ENCODE measurements around the gene ZNF584. TPM values are rescaled to one million over a fixed set of nuclear protein-coding genes. Genes with fewer than 3 reads are reported as not detected.

The ZNF584 gene
- polyA plus RNA-seq, 4 donors, result 1.8 to 7.6 (median 6.0) TPM

GRCh38 chr19:58381460-58382212 lies 26.8 kb upstream of the ZNF584 start:
- H3K9me3 ChIP-seq (ENCODE audit: control insufficient read depth in 2 of 2, insufficient read depth in 1 of 2, low read depth in 1 of 2, low read length in 1 of 2), result no peaks in the 10 kb centered on the region
- H3K27ac ChIP-seq (ENCODE audit: low read depth in 1 of 3, low read length in 2 of 3), result peak overlapping the region; percentile 36 to 88 (median 65)
- H3K4me1 ChIP-seq (ENCODE audit: control insufficient read depth in 3 of 3, insufficient read depth in 2 of 3, low read depth in 1 of 3, low read length in 2 of 3), result peaks cover 0 to 34% (median 4%) of the 10 kb centered on the region in 3 donors
- peak overlapping the region; percentile 31 to 64 (median 58) for H3K4me3 ChIP-seq (ENCODE audit: low read depth in 1 of 3, low read length in 3 of 3)
- no peak for FAIRE-seq
- no peak for DNase-seq
- 22 to 29% (median 23%) methylated on average over 26 of the region's 26 CpGs for WGBS, 3 donors
- peaks cover 0 to 15% (median 0%) of the 10 kb centered on the region in 3 donors for H3K36me3 ChIP-seq (ENCODE audit: control insufficient read depth in 3 of 3, insufficient read depth in 2 of 3, low read depth in 1 of 3, low read length in 3 of 3)
- H3K27me3 ChIP-seq (ENCODE audit: control insufficient read depth in 3 of 3, insufficient read depth in 3 of 3, low read length in 3 of 3), result no peaks in the 10 kb centered on the region

GRCh38 chr19:58382997-58383603 lies 25.3 kb upstream of the ZNF584 start:
- Histone ChIP-seq H3K9me3 (ENCODE audit: control insufficient read depth in 2 of 2, insufficient read depth in 1 of 2, low read depth in 1 of 2, low read length in 1 of 2) (no peaks in the 10 kb centered on the region), H3K36me3 (ENCODE audit: control insufficient read depth in 3 of 3, insufficient read depth in 2 of 3, low read depth in 1 of 3, low read length in 3 of 3) (peaks cover 0 to 11% (median 0%) of the 10 kb centered on the region in 3 donors), H3K4me3 (ENCODE audit: low read depth in 1 of 3, low read length in 3 of 3) (no peak overlapping the region), H3K4me1 (ENCODE audit: control insufficient read depth in 3 of 3, insufficient read depth in 2 of 3, low read depth in 1 of 3, low read length in 2 of 3) (peaks cover under 1 to 39% (median 8%) of the 10 kb centered on the region in 3 donors), H3K27me3 (ENCODE audit: control insufficient read depth in 3 of 3, insufficient read depth in 3 of 3, low read length in 3 of 3) (no peaks in the 10 kb centered on the region), H3K27ac (ENCODE audit: low read depth in 1 of 3, low read length in 2 of 3) (no peak overlapping the region)
- WGBS, 3 donors, result 92 to 96% (median 93%) methylated on average over 6 of the region's 6 CpGs
- no peak for FAIRE-seq
- DNase-seq, result no peak

GRCh38 chr19:58385313-58385890 lies 23.0 kb upstream of the ZNF584 start:
- no peak for FAIRE-seq
- peak overlapping the region in 1 of 3 donors; percentile 83 for H3K4me3 ChIP-seq (ENCODE audit: low read depth in 1 of 3, low read length in 3 of 3)
- DNase-seq, result no peak
- H3K27me3 ChIP-seq (ENCODE audit: control insufficient read depth in 3 of 3, insufficient read depth in 3 of 3, low read length in 3 of 3), result no peaks in the 10 kb centered on the region
- peaks cover 0 to 13% (median 0%) of the 10 kb centered on the region in 3 donors for H3K36me3 ChIP-seq (ENCODE audit: control insufficient read depth in 3 of 3, insufficient read depth in 2 of 3, low read depth in 1 of 3, low read length in 3 of 3)
- H3K9me3 ChIP-seq (ENCODE audit: control insufficient read depth in 2 of 2, insufficient read depth in 1 of 2, low read depth in 1 of 2, low read length in 1 of 2), result no peaks in the 10 kb centered on the region
- WGBS, 3 donors, result 69 to 81% (median 73%) methylated on average over 9 of the region's 9 CpGs
- H3K4me1 ChIP-seq (ENCODE audit: control insufficient read depth in 3 of 3, insufficient read depth in 2 of 3, low read depth in 1 of 3, low read length in 2 of 3), result peaks cover 3 to 29% (median 5%) of the 10 kb centered on the region in 3 donors
- H3K27ac ChIP-seq (ENCODE audit: low read depth in 1 of 3, low read length in 2 of 3), result peak overlapping the region in 2 of 3 donors; percentile 98 to 100

GRCh38 chr19:58385891-58386575 lies 22.4 kb upstream of the ZNF584 start:
- 3 to 10% (median 4%) methylated on average over 36 of the region's 36 CpGs for WGBS, 3 donors
- H3K27ac ChIP-seq (ENCODE audit: low read depth in 1 of 3, low read length in 2 of 3), result peak overlapping the region; percentile 96 to 100 (median 98)
- no peak for FAIRE-seq
- DNase-seq, result peak in 1 of 2 donors; percentile 67
- no peaks in the 10 kb centered on the region for H3K9me3 ChIP-seq (ENCODE audit: control insufficient read depth in 2 of 2, insufficient read depth in 1 of 2, low read depth in 1 of 2, low read length in 1 of 2)
- peak overlapping the region; percentile 64 to 83 (median 81) for H3K4me3 ChIP-seq (ENCODE audit: low read depth in 1 of 3, low read length in 3 of 3)
- H3K4me1 ChIP-seq (ENCODE audit: control insufficient read depth in 3 of 3, insufficient read depth in 2 of 3, low read depth in 1 of 3, low read length in 2 of 3), result peaks cover 3 to 29% (median 5%) of the 10 kb centered on the region in 3 donors
- no peaks in the 10 kb centered on the region for H3K27me3 ChIP-seq (ENCODE audit: control insufficient read depth in 3 of 3, insufficient read depth in 3 of 3, low read length in 3 of 3)
- peaks cover 0 to 17% (median 0%) of the 10 kb centered on the region in 3 donors for H3K36me3 ChIP-seq (ENCODE audit: control insufficient read depth in 3 of 3, insufficient read depth in 2 of 3, low read depth in 1 of 3, low read length in 3 of 3)

- FAIRE-seq, result no peak
These were observed 21.7 kb upstream of the ZNF584 start, which contains the start of gene RPS5 for GRCh38 chr19:58386576-58387337. RPS5 (plus strand) TSS chr19:58387269; CDS start chr19:58388138, 869 bp downstream.

GRCh38 chr19:58387338-58388174 lies 20.9 kb upstream of the ZNF584 start:
- Histone ChIP-seq H3K4me3 (ENCODE audit: low read depth in 1 of 3, low read length in 3 of 3) (peak overlapping the region; percentile 79 to 86 (median 83)), H3K27ac (ENCODE audit: low read depth in 1 of 3, low read length in 2 of 3) (peak overlapping the region; percentile 21 to 100 (median 60)), H3K9me3 (ENCODE audit: control insufficient read depth in 2 of 2, insufficient read depth in 1 of 2, low read depth in 1 of 2, low read length in 1 of 2) (no peaks in the 10 kb centered on the region), H3K36me3 (ENCODE audit: control insufficient read depth in 3 of 3, insufficient read depth in 2 of 3, low read depth in 1 of 3, low read length in 3 of 3) (peaks cover 0 to 32% (median 2%) of the 10 kb centered on the region in 3 donors), H3K27me3 (ENCODE audit: control insufficient read depth in 3 of 3, insufficient read depth in 3 of 3, low read length in 3 of 3) (no peaks in the 10 kb centered on the region), H3K4me1 (ENCODE audit: control insufficient read depth in 3 of 3, insufficient read depth in 2 of 3, low read depth in 1 of 3, low read length in 2 of 3) (peaks cover 3 to 23% (median 5%) of the 10 kb centered on the region in 3 donors)
- WGBS, 3 donors, result 6 to 9% (median 7%) methylated on average over 39 of the region's 39 CpGs
- FAIRE-seq (no peak), DNase-seq (peak in 1 of 2 donors; percentile 29)

More at GRCh38 chr19:58386576-58387337, 21.7 kb upstream of the ZNF584 start, which contains the start of gene RPS5:
- H3K4me3 ChIP-seq (ENCODE audit: low read depth in 1 of 3, low read length in 3 of 3), result peak within 1 kb of the TSS; percentile 79 to 86 (median 83)
- H3K9me3 ChIP-seq (ENCODE audit: control insufficient read depth in 2 of 2, insufficient read depth in 1 of 2, low read depth in 1 of 2, low read length in 1 of 2), result no peaks in the 10 kb centered on the region
- no peaks in the 10 kb centered on the region for H3K27me3 ChIP-seq (ENCODE audit: control insufficient read depth in 3 of 3, insufficient read depth in 3 of 3, low read length in 3 of 3)
- WGBS, 3 donors, result 0 to 1% (median 0%) methylated on average over 59 to 64 of the region's 64 CpGs
- peak within 1 kb of the TSS; percentile 96 to 100 (median 98) for H3K27ac ChIP-seq (ENCODE audit: low read depth in 1 of 3, low read length in 2 of 3)
- H3K36me3 ChIP-seq (ENCODE audit: control insufficient read depth in 3 of 3, insufficient read depth in 2 of 3, low read depth in 1 of 3, low read length in 3 of 3), result peaks cover 0 to 25% (median 0%) of the 10 kb centered on the region in 3 donors
- H3K4me1 ChIP-seq (ENCODE audit: control insufficient read depth in 3 of 3, insufficient read depth in 2 of 3, low read depth in 1 of 3, low read length in 2 of 3), result peaks cover 3 to 25% (median 5%) of the 10 kb centered on the region in 3 donors
- peak; percentile 99 for DNase-seq

- Histone ChIP-seq H3K4me1 (ENCODE audit: control insufficient read depth in 3 of 3, insufficient read depth in 2 of 3, low read depth in 1 of 3, low read length in 2 of 3) (peaks cover 3 to 23% (median 5%) of the 10 kb centered on the region in 3 donors), H3K9me3 (ENCODE audit: control insufficient read depth in 2 of 2, insufficient read depth in 1 of 2, low read depth in 1 of 2, low read length in 1 of 2) (no peaks in the 10 kb centered on the region), H3K36me3 (ENCODE audit: control insufficient read depth in 3 of 3, insufficient read depth in 2 of 3, low read depth in 1 of 3, low read length in 3 of 3) (peaks cover 0 to 38% (median 6%) of the 10 kb centered on the region in 3 donors), H3K4me3 (ENCODE audit: low read depth in 1 of 3, low read length in 3 of 3) (peak overlapping the region in 2 of 3 donors; percentile 83 to 86), H3K27ac (ENCODE audit: low read depth in 1 of 3, low read length in 2 of 3) (no peak overlapping the region), H3K27me3 (ENCODE audit: control insufficient read depth in 3 of 3, insufficient read depth in 3 of 3, low read length in 3 of 3) (no peaks in the 10 kb centered on the region)
- FAIRE-seq, result no peak
- no peak for DNase-seq
- 76 to 89% (median 80%) methylated on average over 3 of the region's 3 CpGs for WGBS, 3 donors
These were observed 20.3 kb upstream of the ZNF584 start for GRCh38 chr19:58388175-58388526.

Measured in small intestine (tissue), 7 donors.